HG03175 (cell line): ENCODE results near the gene SLC16A12.
"Not testable (repeated sequence)": the region's sequence is repeated elsewhere in the genome, so short reads cannot be mapped to it uniquely, and the experiment has no call there.

Experiments used
- ATAC-seq: cut with Tn5 transposase; IDR thresholded peaks from one replicate; pipeline ENCODE4 v1.9.1; 2021; ENCODE audit warnings: mild to moderate bottlenecking, moderate library complexity; ENCODE audit not compliant: unreplicated experiment

The SLC16A12 gene

DNA sequence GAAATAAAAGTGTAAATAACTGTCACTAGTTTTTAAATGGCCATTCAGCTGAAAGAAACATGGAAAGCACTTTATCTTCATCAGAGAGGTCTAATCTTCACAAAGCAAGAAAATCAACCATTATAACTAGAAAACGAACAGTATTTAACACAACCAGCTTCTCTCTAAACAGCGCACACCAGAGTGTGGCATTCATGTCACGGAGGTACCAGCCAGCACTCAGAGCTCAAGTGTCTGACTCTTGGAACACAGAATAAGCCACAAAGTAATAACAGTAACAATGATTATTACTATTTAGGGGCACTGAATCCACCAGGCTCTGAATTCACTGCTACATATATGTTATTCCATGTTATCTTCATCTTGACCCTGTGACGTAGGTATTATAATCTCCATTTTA is 60.9 kb downstream of the SLC16A12 start:
- no peak for ATAC-seq

DNA sequence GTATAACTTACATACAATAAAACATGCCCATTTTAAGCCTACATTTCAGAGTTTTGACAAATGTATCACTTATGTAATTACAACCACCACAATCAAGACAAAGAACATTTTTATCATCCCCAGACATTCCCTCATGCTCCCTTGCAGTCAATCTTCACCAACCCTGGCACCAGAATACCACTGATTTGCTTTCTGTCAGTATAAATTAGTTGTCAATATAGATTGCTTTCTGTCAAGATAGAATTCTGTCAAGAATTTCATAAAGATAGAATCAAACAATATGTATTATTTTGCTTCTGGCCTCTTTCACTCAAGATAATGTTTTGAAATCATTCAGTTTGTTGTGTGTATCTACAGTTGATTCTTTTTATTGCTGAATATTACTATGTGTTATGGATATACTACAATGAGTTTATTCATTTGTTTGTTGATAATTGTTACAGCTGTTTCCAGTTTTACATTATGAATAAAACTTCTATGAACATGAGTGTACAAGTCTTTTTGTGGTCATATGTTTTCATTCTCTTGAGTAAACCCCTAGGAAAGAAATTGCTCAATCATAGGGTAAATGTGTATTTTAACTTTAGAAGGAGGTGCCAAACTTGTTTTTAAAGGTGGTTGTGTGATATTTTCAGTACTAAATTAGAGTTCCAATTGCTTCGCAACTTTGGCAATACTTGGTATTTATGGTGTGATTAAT is 64.1 kb downstream of the SLC16A12 start:
- no peak for ATAC-seq

DNA sequence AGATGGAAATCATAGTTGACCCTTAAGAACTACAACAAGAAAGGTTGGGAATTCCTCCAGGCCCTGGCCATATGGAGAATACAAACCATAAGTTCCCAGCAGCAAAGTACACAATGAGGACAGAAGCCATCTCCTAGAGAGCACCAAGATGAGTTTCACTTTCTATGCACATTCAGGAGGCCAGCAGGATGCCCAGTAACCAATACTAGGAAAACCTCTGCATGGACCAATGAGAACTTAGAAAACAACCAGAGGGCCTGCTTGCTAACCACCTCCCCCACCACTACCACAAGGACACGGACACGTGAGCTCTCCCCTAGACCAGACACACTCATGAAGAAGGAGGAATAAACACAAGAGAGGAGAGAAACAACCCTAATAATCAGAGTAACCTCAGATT is 64.8 kb downstream of the SLC16A12 start:
- no peak for ATAC-seq

DNA sequence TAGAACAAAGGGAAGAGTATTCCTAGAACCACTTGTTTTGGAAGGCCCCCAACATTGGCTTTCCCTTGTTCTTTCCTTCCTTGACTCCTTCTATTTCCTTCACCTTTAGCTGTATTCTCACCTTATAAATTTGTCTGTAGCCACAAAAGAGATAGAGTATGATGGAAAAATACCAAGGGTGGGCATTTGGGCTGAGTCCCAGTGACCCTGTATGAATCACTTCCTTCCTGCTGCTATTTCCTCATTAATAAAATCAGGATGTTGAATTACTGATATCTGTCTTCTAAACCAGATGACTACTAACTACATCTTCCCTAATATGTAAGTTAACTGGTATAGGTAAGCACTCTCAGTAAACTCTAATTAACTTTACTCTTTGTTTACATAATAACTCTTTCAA is 65.9 kb downstream of the SLC16A12 start:
- ATAC-seq = no peak

DNA sequence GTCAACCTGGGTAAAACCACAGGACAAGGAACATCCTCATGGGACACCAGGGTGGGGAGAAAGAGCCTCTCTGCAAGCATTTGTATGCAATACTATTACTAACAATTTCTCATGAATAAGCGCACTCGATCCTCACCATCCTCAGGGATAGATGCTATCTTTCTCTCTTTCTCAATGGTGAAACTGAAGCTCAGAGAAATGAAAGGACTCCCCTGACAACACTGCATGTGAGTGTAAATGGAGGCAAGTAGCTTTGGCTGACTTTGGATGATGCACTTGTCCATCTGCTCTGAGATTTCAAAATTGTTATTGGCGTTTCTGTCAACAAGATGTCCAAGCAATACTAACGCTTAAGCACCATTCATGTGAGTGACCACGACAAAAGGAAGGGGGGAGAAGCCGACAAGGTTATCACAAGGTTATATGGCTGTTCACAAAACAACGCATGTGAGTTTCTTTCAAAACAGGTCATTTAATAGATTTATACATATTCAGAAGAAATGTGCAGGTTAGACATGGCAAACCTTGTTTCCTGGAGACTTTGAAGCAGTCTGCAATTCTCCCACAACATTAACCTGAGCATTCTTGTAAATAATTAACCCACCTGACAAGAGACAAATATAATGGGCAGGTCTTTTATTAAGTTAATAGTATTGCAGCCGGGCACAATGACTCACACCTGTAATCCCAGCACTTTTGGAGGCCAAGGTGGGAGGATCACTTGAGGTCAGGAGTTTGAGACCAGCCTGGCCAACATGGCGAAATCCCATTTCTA is 67.0 kb downstream of the SLC16A12 start:
- no peak for ATAC-seq

DNA sequence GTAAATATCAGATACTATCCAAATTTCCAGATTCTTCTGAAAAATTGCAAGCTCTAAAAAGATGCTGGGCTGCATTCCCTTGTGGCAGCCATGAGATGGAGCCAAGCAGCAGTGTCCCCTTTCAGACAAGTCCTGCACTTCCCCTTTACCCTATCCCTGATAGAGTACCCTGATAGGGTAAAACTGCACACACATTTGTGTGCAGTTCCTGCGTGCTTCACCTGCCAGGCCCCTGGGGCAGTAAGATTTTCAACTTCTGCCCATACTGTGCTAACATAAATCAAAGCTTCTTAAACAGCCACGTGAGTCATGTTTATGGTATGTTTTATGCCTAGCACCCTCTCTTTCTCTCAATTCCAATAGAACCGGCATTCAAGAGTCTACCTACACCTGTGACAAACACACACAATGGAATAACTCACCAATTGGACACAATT is 68.8 kb downstream of the SLC16A12 start:
- no peak for ATAC-seq

DNA sequence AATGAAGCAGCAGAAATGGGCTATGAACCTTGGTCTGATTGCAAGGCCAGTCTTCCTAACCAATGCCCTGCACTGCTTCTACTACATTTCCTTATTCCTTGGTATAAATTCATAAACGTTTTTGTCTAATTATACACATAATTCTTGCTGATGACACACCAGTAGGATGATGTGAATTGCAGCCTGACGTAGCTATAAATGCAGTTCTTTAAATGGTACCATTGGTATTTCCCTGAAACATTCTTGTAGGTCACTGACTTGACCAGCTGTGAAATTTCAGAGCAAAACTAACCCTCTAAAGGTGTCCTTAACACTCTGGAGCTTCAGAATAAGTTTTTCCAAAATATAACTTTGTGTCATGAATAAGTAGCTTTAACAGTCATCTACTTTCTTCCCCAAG is 70.2 kb downstream of the SLC16A12 start:
- ATAC-seq = no peak

DNA sequence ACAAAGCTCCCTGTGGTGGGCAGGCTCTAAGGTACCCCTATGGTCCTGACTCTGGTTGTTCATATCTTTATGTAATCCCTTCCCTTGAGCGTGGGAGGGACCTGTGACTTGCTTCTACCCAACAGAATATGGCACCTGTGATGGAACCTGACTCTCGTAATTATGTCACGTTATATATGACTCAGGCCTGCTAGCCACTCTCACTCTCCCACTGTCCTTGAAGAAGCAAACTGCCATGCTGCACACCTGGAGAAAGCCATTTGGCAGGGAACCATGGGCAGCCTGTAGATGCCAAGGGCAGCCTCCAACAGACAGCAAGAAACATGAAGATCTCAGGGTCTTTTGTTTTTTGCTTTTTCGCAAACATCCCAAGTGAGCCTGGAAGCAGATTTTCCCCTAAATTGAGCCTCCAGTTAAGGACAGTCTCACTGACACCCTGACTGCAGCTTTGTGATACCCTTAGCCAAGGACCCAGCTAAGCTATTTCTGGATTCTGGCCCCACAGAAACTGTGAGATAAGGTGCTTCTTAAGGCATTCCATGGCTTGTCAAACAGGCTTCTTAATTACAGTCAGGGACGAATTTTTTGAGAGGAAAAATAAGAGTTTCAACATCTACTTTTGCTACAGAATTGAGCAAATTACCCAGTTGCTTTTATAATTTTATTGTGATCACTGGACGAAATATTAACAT is 71.4 kb downstream of the SLC16A12 start:
- no peak for ATAC-seq

DNA sequence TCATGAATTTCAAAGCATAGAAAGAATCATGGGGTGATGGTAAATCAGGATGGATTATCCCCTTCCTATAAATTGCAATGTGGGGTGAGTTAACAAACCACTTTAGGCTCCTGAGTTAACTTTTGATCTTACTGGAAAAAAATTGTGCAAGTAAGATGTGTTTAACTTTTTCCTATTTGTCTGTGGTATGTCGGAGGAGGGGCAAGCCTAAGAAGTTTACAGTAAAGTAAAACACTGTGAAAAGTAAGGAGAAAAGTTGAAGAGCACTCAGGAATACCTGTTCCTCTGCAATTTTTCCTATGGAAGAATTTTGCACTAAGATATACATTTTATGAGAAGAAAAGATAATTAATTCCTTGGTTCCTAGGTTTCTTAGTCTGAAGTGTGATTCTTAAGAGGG is 76.6 kb downstream of the SLC16A12 start:
- no peak for ATAC-seq

DNA sequence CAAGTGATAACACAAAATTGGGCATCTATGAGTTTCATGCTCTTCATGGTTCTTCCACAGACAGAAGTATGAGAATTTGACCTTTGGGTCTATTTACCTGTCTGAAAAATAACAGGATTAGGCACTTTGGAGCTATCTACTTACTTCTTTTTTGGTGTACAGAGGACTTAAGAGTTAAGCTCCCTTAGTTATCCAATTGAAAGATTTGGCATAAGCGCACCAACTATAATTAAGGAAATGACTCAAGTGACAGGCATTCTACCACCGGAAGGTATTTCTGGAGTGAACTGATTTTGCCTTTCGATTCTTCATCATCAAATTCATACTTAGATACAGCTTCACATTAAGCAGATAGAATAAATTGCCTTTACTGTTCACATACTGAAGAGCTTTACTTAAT is 77.1 kb downstream of the SLC16A12 start:
- no peak for ATAC-seq

DNA sequence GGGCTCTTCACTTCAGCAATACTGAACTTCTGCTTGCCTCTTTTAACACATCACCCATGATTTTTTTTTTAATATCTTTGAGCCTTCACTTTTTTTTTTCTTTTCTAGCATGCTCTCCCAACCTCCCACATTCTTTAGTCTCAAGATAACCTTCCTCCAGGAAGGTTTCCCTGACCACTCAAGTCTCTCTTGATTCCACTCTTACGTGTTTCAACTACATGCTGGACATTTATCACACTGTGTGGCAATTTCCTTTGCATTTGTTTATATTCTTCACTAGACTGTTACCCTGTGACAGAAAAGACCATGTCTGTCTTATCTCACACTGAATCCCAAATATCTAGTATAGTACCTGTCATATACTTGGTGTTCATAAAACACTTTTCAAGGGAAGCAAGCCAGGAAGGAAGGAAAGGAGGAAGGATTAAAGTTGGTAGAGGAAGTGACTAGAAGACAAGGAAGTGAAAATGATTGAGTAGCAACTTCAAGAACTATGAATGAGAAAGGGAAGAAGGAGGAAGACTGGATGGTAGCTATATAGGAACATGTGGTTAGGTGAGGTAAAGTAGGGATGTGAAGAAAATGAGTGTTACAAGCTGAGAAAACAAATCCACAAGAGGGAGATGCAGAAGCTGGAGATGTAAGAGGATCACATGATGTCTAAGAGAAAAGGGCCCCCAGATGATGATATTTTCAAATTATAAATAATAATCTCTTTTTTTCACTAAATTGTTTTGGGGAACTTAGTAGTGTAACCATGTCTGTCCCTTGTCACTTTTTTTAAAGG is 80.6 kb downstream of the SLC16A12 start:
- no peak for ATAC-seq

DNA sequence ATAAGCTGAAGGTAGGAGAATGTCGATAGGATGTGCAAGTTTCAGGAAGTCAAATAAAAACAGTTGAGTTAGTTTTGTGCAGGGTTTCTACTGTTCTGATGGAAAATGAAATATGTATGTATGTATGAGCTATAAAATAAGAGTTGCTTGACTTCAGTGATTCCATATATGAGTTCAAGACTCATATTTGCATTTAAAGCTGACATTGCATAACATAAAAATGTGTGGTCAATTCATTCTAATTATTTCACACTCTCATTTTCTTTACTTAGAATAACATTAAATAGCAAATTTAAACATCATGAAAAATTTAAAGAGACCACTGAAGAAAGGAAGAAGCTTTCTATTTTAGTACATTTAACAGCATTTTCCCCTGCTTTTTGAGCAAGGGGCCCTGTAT is 83.2 kb downstream of the SLC16A12 start:
- ATAC-seq = no peak

DNA sequence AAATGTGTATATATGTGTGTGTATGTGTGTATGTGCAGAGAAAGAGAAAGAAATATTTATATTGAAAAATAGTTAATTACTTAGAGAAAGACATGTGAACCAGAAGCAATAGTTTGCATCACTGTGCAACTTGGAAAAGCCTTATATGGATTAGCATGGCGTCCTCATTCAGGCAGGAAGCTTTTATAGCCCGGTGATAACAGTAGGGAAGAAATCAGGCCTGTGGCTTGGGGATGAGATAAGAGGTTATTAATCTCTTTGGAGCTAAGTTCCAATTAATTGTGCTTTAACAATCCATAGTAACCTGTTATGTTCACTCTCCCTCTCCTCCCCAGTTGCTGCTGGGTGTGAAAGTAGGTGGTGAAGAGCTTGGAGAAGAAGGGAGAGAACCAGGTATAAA is 84.5 kb downstream of the SLC16A12 start:
- no peak for ATAC-seq

DNA sequence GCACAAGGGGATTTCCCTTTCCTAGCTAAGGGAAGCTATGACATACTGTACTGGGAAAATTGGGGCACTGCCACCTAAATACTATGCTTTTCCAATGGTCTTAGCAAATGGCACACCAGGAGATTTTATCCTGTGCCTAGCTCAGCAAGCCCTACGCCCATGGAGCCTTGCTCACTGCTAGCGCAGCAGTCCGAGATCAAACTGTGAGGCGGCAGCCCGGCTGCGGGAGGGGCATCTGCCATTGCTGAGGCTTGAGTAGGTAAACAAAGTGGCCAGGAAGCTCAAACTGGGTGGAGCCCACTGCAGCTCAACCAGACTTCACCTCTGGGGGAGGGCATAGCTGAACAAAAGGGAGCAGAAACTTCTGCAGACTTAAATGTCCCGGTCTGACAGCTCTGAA is 90.6 kb downstream of the SLC16A12 start:
- not testable (repeated sequence) for ATAC-seq

DNA sequence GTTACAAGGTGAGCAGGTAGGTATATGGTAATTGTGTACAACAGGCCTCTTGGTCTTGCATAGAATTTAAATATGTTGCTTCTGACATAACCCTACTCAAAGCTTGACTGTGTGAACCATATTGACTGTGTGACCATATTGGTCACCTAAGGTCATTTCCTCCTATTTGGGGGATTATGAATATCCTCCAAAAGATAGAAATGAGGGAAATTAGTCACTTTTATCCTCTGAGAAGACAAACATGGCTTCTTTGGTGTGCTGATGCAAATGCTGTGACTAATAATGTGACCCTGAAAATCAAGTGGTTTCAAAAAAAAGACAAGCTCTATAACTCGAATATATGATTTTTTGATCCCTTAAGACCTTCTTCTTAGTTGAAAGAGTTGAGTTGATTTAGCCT is 93.1 kb downstream of the SLC16A12 start:
- no peak for ATAC-seq

DNA sequence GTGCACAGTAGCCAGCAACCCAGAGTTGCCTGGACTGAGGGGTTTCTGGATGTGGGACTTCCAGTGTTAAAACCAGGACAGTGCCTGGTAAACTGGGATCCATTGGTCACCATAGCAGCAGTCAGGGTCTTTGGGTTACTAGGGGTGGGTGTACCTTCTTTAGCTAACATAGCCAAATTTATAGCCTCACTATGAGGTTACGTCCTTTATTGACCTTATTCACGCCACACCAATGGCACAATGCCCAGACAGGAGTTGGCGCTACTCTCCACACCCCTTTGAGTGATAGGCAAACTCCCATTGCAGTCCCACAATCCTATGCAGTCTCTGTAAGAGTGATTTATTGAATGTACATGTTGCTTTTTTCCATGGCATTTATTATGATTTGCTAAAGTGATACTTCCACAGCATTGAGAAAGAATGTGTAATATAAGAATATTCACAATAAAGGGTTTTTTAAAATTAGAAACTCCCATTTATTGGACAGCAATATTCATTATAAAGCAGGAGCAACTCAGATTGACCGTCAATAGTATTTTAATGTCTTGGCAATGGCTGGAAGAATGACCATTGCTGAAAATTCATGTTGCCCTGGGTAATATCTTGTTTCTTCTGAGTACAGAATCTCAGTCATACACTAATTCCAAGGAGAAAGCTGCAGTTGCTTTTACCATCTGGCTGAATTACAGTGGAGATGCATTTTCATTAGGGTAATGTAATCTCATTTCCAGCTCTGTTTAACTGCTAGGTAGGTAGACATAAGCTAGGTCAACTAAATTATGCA is 95.0 kb downstream of the SLC16A12 start:
- ATAC-seq = no peak

DNA sequence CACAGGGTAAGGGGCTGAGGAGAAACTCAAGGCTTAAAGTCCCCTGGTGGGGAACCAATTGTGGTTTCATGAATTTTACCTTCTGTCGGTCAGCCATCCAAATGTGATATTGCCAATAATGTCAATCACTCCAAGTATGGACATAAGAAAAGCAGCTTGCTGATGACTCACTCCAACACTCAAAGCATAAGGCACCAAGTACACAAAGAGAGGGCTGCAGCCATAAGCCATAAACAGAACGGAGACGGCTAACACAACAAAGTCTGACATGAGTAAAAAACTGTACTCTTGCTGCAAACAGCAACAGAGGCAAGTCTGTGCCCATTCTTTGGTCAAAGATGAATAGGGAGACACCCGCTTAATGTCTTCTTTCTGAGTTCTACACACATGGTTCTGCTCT is 96.9 kb downstream of the SLC16A12 start:
- ATAC-seq = no peak

DNA sequence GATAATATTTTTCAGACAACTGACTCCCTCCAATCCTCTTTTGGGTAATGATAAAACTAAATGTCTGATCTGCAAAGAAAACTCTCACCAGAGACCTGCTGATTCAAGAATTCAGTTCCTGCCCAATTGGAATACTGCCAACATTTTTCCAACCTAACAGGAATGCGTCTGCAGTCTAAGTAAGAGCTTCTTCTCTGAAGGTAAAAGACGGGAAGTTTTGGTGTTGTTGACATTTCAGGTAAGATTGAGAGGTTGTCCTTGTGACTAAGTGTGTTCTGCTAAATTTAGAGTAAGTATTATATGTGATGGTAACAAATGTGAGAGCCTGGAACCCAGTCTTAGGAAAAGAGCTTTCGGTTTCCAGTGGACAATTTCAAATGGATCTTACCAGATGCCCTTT is 103.4 kb downstream of the SLC16A12 start:
- no peak for ATAC-seq

DNA sequence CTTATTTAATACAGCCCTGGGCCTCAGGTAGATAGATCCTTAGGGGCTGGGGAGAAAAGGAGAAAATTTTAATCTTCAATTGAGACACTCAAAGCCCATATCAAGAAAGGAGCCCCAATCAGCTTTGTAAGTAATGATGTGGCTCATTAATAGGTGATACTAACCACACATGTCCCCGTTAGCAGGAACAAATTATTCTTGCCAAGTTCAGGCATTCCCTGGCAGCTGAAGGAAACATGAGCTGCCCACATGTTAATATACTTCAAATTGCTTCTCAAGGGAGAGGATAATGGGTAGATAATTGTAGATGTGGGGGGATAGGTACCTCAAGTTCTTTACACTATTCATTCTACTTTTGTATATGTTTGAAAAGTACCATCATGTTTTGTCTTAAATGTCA is 106.5 kb downstream of the SLC16A12 start:
- ATAC-seq = no peak

DNA sequence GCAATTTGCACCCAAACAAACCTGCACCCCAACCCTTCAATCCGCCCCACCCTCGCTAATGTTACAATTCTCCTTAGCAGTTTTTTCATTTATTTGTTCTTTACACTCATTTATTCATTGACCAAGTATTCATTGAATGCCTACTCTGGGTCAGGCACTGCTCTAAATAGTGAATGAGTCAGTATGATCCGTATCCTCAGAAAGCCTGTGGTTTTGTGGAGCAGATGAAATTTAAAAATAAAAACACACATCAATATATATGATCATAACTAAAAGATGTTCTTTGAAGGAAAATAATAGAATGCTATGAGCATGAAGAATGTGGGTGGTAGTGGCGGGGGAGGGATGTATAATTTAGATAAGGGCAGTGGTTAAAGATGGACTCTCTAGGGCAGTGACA is 107.8 kb downstream of the SLC16A12 start:
- ATAC-seq = no peak
